ENCODE measurements around the gene ABHD4. TPM values are rescaled to one million over a fixed set of nuclear protein-coding genes. Genes with fewer than 3 reads are reported as not detected.
"Not testable (repeated sequence)": the region's sequence is repeated elsewhere in the genome, so short reads cannot be mapped to it uniquely, and the experiment has no call there.

ABHD4 gene
- total RNA-seq, 1 experiment from 2014 or later, result 39.3 TPM

- no peak for DNase-seq (ENCODE audit: extremely low read depth, low read depth)
Measured at GRCh38 chr14:22561366-22561660, 36.8 kb upstream of the ABHD4 start.

GRCh38 chr14:22561661-22562579 lies 36.2 kb upstream of the ABHD4 start:
- DNase-seq (ENCODE audit: extremely low read depth, low read depth), result no peak

- no peak for DNase-seq (ENCODE audit: extremely low read depth, low read depth)
Measured at GRCh38 chr14:22563987-22564386, 34.1 kb upstream of the ABHD4 start.

GRCh38 chr14:22564463-22564862 lies 33.6 kb upstream of the ABHD4 start:
- no peak for DNase-seq (ENCODE audit: extremely low read depth, low read depth)

GRCh38 chr14:22565391-22565945 lies 32.6 kb upstream of the ABHD4 start:
- DNase-seq (ENCODE audit: extremely low read depth, low read depth), result no peak

GRCh38 chr14:22566266-22566665 lies 31.8 kb upstream of the ABHD4 start:
- not testable (repeated sequence) for DNase-seq (ENCODE audit: extremely low read depth, low read depth)

GRCh38 chr14:22566845-22567244 lies 31.3 kb upstream of the ABHD4 start:
- no peak for DNase-seq (ENCODE audit: extremely low read depth, low read depth)

- DNase-seq (ENCODE audit: extremely low read depth, low read depth), result no peak
Measured at GRCh38 chr14:22567437-22567836, 30.7 kb upstream of the ABHD4 start.

- DNase-seq (ENCODE audit: extremely low read depth, low read depth), result no peak
Measured at GRCh38 chr14:22569106-22569736, 28.9 kb upstream of the ABHD4 start.

GRCh38 chr14:22569737-22570131 lies 28.4 kb upstream of the ABHD4 start:
- no peak for DNase-seq (ENCODE audit: extremely low read depth, low read depth)

GRCh38 chr14:22570132-22570949 lies 27.8 kb upstream of the ABHD4 start:
- DNase-seq (ENCODE audit: extremely low read depth, low read depth), result peak; percentile 80

- DNase-seq (ENCODE audit: extremely low read depth, low read depth), result peak; percentile 36
Measured at GRCh38 chr14:22572562-22573058, 25.5 kb upstream of the ABHD4 start.

- no peak for DNase-seq (ENCODE audit: extremely low read depth, low read depth)
Measured at GRCh38 chr14:22573804-22574203, 24.3 kb upstream of the ABHD4 start.

- no peak for DNase-seq (ENCODE audit: extremely low read depth, low read depth)
Measured at GRCh38 chr14:22577334-22577908, 20.7 kb upstream of the ABHD4 start.

GRCh38 chr14:22579236-22579635 lies 18.9 kb upstream of the ABHD4 start:
- DNase-seq (ENCODE audit: extremely low read depth, low read depth), result no peak

- DNase-seq (ENCODE audit: extremely low read depth, low read depth), result no peak
Measured at GRCh38 chr14:22579881-22580280, 18.2 kb upstream of the ABHD4 start.

GRCh38 chr14:22580625-22581024 lies 17.5 kb upstream of the ABHD4 start:
- no peak for DNase-seq (ENCODE audit: extremely low read depth, low read depth)

- DNase-seq (ENCODE audit: extremely low read depth, low read depth), result no peak
Measured at GRCh38 chr14:22583994-22584393, 14.1 kb upstream of the ABHD4 start.

GRCh38 chr14:22587247-22587646 lies 10.9 kb upstream of the ABHD4 start:
- DNase-seq (ENCODE audit: extremely low read depth, low read depth), result no peak

- not testable (repeated sequence) for DNase-seq (ENCODE audit: extremely low read depth, low read depth)
Measured at GRCh38 chr14:22587677-22588422, 10.2 kb upstream of the ABHD4 start.
